Esophagus muscularis mucosa (tissue), 3 donors: ENCODE results near the gene VPREB3.

ENCODE experiments used
- POLR2A ChIP-seq: fragments of 450-650 bp; IDR thresholded peaks from one replicate; pipeline ENCODE4 v1.6.1; 2017; ENCODE audit warnings: antibody characterized with exemption, moderate library complexity, mild to moderate bottlenecking, low read depth
- POLR2AphosphoS5 ChIP-seq, 2 donors: sonication (generic); formaldehyde crosslinking; IDR thresholded peaks; one replicate each; pipeline ENCODE4 v1.6.1; 2017; ENCODE audit warnings: antibody characterized with exemption in 2 of 2
- TF ChIP-seq, protein P1 (sequence below), 3 experiments: fragments of 200-600 bp in 2 of 3; fragments of 450-650 bp in 1 of 3; sonication (generic) in 2 of 3; IDR thresholded peaks; one replicate each; pipeline ENCODE4 v1.5.1; 2017 to 2019; ENCODE audit warnings: antibody characterized with exemption in 3 of 3, mild to moderate bottlenecking in 2 of 3, moderate library complexity in 1 of 3

DNA sequence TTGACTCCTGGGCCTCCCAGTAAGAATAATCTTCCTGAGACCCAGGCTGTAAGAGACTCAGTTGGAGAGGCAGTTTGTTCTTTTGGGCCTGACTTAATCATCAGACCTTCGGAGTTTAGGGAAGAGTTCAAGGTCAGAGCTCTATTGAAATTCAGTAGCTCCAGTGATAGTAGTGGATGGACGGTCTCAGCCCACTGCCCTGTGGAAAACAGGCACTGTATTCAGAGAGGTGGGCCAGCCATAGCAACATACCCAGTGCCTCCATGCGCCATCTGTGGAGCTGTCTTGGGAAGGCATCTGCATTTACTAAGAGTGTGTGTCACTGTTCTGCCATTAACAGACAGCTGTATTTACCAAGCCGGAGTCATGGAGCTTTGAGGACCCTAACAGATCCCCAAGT is 35.4 kb upstream of the VPREB3 start:
- TF ChIP-seq, protein P1, sequence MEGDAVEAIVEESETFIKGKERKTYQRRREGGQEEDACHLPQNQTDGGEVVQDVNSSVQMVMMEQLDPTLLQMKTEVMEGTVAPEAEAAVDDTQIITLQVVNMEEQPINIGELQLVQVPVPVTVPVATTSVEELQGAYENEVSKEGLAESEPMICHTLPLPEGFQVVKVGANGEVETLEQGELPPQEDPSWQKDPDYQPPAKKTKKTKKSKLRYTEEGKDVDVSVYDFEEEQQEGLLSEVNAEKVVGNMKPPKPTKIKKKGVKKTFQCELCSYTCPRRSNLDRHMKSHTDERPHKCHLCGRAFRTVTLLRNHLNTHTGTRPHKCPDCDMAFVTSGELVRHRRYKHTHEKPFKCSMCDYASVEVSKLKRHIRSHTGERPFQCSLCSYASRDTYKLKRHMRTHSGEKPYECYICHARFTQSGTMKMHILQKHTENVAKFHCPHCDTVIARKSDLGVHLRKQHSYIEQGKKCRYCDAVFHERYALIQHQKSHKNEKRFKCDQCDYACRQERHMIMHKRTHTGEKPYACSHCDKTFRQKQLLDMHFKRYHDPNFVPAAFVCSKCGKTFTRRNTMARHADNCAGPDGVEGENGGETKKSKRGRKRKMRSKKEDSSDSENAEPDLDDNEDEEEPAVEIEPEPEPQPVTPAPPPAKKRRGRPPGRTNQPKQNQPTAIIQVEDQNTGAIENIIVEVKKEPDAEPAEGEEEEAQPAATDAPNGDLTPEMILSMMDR (IDR thresholded peaks at IDR 0.05), result no peak
- TF ChIP-seq POLR2A (no peak), POLR2AphosphoS5 (IDR thresholded peaks at IDR 0.05) (no peak)
